Muscle of leg (tissue), 11 donors: Measurements from ENCODE around the gene MC1R. TPM values are rescaled to one million over a fixed set of nuclear protein-coding genes. Genes with fewer than 3 reads are reported as not detected.
A peak's percentile ranks its signal among the peaks of the same experiment; 100 is the strongest.

Source experiments
- DNase-seq: peaks from one replicate; pipeline ENCODE4 v3.0.0; 2013
- H3K27ac ChIP-seq: one replicate; pipeline ENCODE4 v1.5.1; 2013; ENCODE audit warnings: mild to moderate bottlenecking, low read length, control low read depth
- H3K27me3 ChIP-seq: one replicate; pipeline ENCODE4 v1.6.1; 2013; ENCODE audit warnings: low read length; ENCODE audit not compliant: control insufficient read depth, insufficient read depth
- H3K36me3 ChIP-seq: one replicate; pipeline ENCODE4 v1.6.1; 2013; ENCODE audit warnings: low read length; ENCODE audit not compliant: control insufficient read depth, insufficient read depth
- H3K4me1 ChIP-seq: one replicate; pipeline ENCODE4 v1.6.1; 2013; ENCODE audit warnings: low read length; ENCODE audit not compliant: control insufficient read depth, insufficient read depth
- H3K4me3 ChIP-seq: one replicate; pipeline ENCODE4 v1.5.1; 2013; ENCODE audit warnings: low read length, control low read depth
- H3K9me3 ChIP-seq: replicated peaks from 2 replicates; pipeline ENCODE4 v1.6.1; 2013; ENCODE audit warnings: low read depth, low read length; ENCODE audit not compliant: control insufficient read depth
- WGBS: methylation state at CpG from one replicate; pipeline ENCODE4 v1.1.5; 2013; ENCODE audit warnings: missing lambda C conversion rate; ENCODE audit not compliant: insufficient coverage; 5-methylcytosine and 5-hydroxymethylcytosine counted together
- polyA plus RNA-seq, 8 donors: library from polyadenylated mRNA; unstranded; fragments of 120-200 nt; gene quantifications; one replicate each; pipeline versions ENCODE4 v1.2.1 to v1.2.3, GENCODE V29; 2013; ENCODE audit warnings: inconsistent platforms in 1 of 8, low replicate concordance in 1 of 8; ENCODE audit not compliant: insufficient read length in 8 of 8, insufficient read depth in 1 of 8
- total RNA-seq: library from RNA; stranded (reverse); fragments of 120-200 nt; gene quantifications from one replicate; pipeline ENCODE4 v1.2.4, GENCODE V29; 2013

Gene MC1R
- total and polyA plus RNA-seq, 9 donors: 1.4 to 3.4 (median 2.2) TPM

DNA sequence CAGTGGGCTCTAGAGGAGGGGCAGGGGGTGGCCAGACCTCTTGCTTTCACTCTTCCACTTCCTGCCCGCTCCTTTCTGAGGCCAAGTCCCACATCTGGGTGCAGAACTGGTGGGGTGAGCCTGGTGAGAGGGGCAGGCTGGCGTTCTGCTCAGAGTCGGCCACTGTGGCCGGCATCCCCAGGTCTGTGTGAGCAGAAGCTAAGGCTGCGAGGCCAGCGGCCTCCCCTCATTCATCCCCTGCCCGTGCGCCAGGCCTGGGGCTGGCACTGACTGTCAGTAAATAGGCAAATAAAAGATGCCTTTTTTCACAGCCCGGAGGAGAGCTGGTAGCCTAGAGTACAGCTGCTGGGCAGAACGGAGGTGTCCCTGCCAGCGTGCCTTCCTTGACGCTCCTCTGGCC lies 31.1 kb downstream of the MC1R start:
- peaks cover 13% of the 10 kb centered on the region for H3K4me1 ChIP-seq
- H3K9me3 ChIP-seq: no peaks in the 10 kb centered on the region
- H3K36me3 ChIP-seq: peaks cover 5% of the 10 kb centered on the region
- H3K4me3 ChIP-seq: no peak overlapping the region
- WGBS: 85% methylated on average over 8 of the region's 12 CpGs
- no peak overlapping the region for H3K27ac ChIP-seq
- no peak for DNase-seq
- H3K27me3 ChIP-seq: peaks cover 21% of the 10 kb centered on the region

- WGBS: 34% methylated on average over 2 of the region's 5 CpGs
- Histone ChIP-seq H3K4me3 (no peak overlapping the region), H3K27ac (no peak overlapping the region), H3K9me3 (no peaks in the 10 kb centered on the region), H3K4me1 (peaks cover 13% of the 10 kb centered on the region), H3K36me3 (peaks cover 15% of the 10 kb centered on the region), H3K27me3 (peaks cover 7% of the 10 kb centered on the region)
- DNase-seq: no peak
These were observed 32.8 kb downstream of the MC1R start for GRCh38 chr16:89951509-89951908.

DNA sequence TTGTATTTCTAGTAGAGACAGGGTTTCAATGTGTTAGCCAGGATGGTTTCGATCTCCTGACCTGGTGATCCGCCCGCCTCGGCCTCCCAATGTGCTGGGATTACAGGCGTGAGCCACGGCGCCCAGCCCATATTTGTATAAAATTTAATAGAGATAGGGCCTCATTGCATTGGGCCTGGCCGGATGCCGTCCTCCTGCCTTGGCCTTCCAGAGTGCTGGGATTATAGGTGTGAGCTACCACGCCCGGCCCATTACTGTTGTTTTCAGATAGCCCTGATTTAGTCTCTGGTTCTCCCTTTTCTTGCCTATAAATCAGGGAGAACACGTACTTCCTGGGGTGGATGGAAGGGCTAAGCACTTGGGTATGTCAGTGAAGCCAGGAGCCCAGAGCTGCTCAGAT lies 33.4 kb downstream of the MC1R start:
- WGBS: 100% methylated on average over 1 of the region's 12 CpGs
- Histone ChIP-seq H3K4me3 (no peak overlapping the region), H3K4me1 (peaks cover 16% of the 10 kb centered on the region), H3K9me3 (no peaks in the 10 kb centered on the region), H3K27ac (no peak overlapping the region), H3K27me3 (peaks cover 7% of the 10 kb centered on the region), H3K36me3 (peaks cover 20% of the 10 kb centered on the region)
- no peak for DNase-seq

- H3K36me3 ChIP-seq: peaks cover 25% of the 10 kb centered on the region
- 80% methylated on average over 2 of the region's 6 CpGs for WGBS
- H3K9me3 ChIP-seq: no peaks in the 10 kb centered on the region
- H3K27me3 ChIP-seq: peaks cover 5% of the 10 kb centered on the region
- no peak overlapping the region for H3K4me3 ChIP-seq
- peaks cover 15% of the 10 kb centered on the region for H3K4me1 ChIP-seq
- H3K27ac ChIP-seq: no peak overlapping the region
- DNase-seq: no peak
These were observed 33.9 kb downstream of the MC1R start for GRCh38 chr16:89952551-89952950.

GRCh38 chr16:89953671-89954406 lies 35.2 kb downstream of the MC1R start:
- WGBS: 94% methylated on average over 7 of the region's 11 CpGs
- no peaks in the 10 kb centered on the region for H3K27me3 ChIP-seq
- H3K36me3 ChIP-seq: peaks cover 38% of the 10 kb centered on the region
- H3K9me3 ChIP-seq: no peaks in the 10 kb centered on the region
- H3K4me1 ChIP-seq: peaks cover 9% of the 10 kb centered on the region
- no peak for DNase-seq
- no peak overlapping the region for H3K27ac ChIP-seq
- no peak overlapping the region for H3K4me3 ChIP-seq

DNA sequence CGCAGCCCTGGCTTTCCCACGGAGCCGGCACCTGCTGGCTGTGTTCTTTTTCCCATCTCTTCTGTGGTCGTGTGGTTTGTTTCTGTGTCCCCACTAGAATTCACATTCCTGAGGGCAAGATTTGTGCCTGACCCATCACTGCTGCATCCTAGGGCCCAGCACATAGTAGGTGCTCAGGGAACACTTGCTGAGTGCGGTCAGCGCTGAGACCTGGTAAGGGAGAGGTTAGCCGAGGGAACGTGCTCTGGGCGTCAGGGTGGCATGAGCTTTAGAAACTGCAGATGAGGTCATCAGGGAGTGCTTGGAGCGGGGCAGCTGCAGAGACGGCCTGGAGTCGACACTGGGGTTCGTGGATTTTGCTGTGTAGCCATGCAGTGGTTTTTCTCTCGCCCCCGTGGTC lies 35.8 kb downstream of the MC1R start:
- 90% methylated on average over 13 of the region's 15 CpGs for WGBS
- Histone ChIP-seq H3K9me3 (no peaks in the 10 kb centered on the region), H3K36me3 (peaks cover 43% of the 10 kb centered on the region), H3K4me1 (peaks cover 4% of the 10 kb centered on the region), H3K27me3 (no peaks in the 10 kb centered on the region), H3K27ac (no peak overlapping the region), H3K4me3 (no peak overlapping the region)
- DNase-seq: no peak

GRCh38 chr16:89955001-89955685 lies 36.5 kb downstream of the MC1R start:
- Histone ChIP-seq H3K9me3 (no peaks in the 10 kb centered on the region), H3K27me3 (no peaks in the 10 kb centered on the region), H3K36me3 (peaks cover 49% of the 10 kb centered on the region), H3K4me1 (peaks cover 3% of the 10 kb centered on the region), H3K27ac (no peak overlapping the region), H3K4me3 (no peak overlapping the region)
- WGBS: 92% methylated on average over 2 of the region's 15 CpGs
- no peak for DNase-seq

GRCh38 chr16:89956505-89957215 lies 38.0 kb downstream of the MC1R start:
- Histone ChIP-seq H3K9me3 (no peaks in the 10 kb centered on the region), H3K4me3 (no peak overlapping the region), H3K4me1 (peaks cover 3% of the 10 kb centered on the region), H3K27me3 (no peaks in the 10 kb centered on the region), H3K27ac (no peak overlapping the region), H3K36me3 (peaks cover 61% of the 10 kb centered on the region)
- 92% methylated on average over 14 of the region's 15 CpGs for WGBS
- no peak for DNase-seq

DNA sequence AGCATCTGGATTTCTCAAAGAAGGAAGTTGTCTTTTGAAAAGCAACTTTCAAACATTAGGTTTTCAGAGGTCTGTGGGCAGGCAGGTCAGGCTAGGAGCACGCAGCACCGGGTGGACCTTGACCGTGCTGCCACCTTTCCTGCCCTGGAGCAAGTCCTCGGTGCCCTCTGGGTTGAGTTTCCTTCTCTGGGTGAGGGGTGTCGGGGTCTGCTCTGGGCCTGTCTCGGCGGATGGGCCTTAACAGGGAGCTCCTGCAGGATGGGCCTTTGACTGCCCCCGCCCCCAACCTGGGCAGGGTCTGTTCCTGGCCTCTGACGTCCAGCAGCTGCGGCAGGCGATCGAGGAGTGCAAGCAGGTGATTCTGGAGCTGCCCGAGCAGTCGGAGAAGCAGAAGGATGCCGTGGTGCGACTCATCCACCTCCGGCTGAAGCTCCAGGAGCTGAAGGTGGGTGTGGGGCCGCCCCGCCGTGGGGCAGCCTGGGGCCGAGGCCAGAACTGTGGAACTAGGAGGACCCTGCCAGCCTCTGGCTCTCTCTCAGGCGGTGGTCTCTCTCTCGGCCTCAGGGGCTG lies 38.6 kb downstream of the MC1R start:
- Histone ChIP-seq H3K27me3 (no peaks in the 10 kb centered on the region), H3K36me3 (peaks cover 63% of the 10 kb centered on the region), H3K27ac (no peak overlapping the region), H3K4me1 (peaks cover 3% of the 10 kb centered on the region), H3K4me3 (no peak overlapping the region), H3K9me3 (no peaks in the 10 kb centered on the region)
- WGBS: 79% methylated on average over 6 of the region's 23 CpGs
- no peak for DNase-seq

GRCh38 chr16:89958068-89958467 lies 39.4 kb downstream of the MC1R start:
- peak; percentile 50 for DNase-seq
- no peak overlapping the region for H3K4me3 ChIP-seq
- peaks cover 66% of the 10 kb centered on the region for H3K36me3 ChIP-seq
- peaks cover 3% of the 10 kb centered on the region for H3K4me1 ChIP-seq
- WGBS: 84% methylated on average over 5 of the region's 7 CpGs
- no peak overlapping the region for H3K27ac ChIP-seq
- no peaks in the 10 kb centered on the region for H3K27me3 ChIP-seq
- H3K9me3 ChIP-seq: no peaks in the 10 kb centered on the region
